GM19463 (cell line): Measurements from ENCODE around the gene RNASEH2B.

Experiments
- ATAC-seq: cut with Tn5 transposase; IDR thresholded peaks from one replicate; pipeline ENCODE4 v1.9.1; 2021; ENCODE audit warnings: mild to moderate bottlenecking, moderate library complexity; ENCODE audit not compliant: unreplicated experiment

Gene RNASEH2B

DNA sequence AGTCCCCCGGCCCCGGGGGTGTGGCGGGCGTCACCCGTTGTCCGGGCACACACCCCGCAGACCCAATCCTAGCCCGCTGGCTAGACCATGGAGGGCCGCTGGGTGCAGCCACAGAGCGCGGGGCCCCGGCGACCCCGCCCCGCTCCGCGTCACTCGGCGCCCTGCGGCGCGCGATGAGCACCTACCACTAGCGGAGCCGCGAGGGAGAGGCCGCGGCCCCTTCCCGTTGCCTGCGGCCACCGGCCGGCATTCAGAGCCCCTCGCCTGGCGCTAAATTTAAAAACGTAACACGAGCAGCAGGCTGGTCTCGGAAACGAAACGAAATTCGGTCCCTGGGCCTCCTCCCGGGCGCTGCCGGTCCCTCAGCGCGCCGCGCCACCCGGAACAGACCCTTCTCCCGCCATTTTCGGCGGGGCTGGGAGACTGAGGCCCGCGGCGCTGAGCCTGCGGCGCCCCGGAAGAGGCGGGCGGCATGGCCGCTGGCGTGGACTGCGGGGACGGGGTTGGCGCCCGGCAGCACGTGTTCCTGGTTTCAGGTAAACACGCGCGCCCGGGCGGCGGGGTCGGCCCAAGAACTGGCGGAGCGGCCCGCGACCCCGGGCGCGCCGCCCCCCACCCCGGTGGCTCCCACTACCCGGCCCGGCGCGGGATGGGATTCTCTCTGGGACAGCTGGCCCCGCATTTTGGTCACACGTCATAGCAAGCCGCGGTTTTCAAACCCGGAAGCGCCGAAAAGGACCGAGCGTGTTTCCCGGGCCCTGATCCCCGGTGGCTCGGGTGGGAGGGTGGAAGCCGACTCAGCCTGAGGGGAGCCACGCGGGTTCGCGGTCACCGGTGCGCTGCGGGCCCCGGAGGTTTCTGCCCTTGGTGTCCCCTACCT lies at the start of gene RNASEH2B:
TSS of gene RNASEH2B (plus strand) at position 187 of the 880 bp plus-strand sequence. CDS start at position 473, 286 bp downstream.
- peak; percentile 75 for ATAC-seq

GRCh38 chr13:50864492-50864891 lies 45.1 kb upstream of the RNASEH2B start:
- ATAC-seq = no peak

DNA sequence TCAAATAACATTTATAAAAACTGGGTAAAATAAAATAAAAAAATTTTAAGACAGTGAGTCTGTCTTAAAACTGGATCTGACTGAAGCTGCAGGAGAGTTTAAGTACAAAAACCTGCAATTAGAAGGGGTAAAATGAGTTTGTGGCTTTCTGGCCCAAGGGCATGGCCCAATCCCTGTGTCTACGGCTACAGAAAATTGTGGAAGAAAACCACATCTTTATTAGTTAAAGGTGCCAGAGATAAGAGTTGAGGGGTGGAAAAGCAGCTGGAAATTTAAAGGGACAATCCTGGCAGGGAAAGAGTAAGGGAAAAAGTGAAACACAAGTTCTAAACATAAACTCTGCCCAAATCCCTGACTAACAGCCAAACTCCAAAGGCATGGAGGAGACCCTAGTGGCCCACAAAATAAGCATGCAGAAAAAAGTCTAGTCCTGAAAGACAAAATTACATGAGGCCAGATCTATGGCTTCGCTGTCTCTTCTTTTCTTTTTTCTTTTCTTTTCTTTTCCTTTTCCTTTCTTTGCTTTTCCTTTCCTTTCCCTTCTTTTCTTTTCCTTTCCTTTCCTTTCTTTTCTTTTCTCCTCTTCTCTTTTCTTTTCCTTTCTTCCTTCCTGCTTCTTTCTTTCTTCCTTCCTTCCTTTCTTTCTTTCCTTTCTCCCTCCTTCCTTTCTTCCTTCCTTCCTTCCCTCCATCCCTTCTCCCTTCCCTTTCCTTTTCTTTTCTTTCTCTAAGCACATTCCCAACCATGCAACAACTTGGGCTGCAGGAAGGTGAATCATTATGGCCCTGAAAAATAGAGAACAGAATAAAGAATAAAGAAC lies 42.6 kb upstream of the RNASEH2B start:
- no peak for ATAC-seq

DNA sequence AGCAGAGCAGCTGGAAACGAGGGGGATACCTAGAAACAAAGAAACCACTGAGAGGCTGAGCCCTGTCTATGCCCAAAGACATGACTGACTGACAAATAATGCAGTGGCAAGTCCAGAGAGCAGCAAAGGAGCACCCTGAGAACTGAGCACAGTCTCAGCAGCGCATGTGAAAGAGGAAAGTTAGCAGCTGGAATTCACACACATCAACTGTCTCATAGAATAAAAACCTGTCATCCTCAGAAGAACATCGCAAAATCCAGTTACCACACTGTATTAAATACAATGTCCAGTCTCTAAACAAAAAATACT lies 42.0 kb upstream of the RNASEH2B start:
- no peak for ATAC-seq

GRCh38 chr13:50871405-50871804 lies 38.2 kb upstream of the RNASEH2B start:
- no peak for ATAC-seq

- ATAC-seq = no peak
Observed at GRCh38 chr13:50873467-50873866, 36.1 kb upstream of the RNASEH2B start.

DNA sequence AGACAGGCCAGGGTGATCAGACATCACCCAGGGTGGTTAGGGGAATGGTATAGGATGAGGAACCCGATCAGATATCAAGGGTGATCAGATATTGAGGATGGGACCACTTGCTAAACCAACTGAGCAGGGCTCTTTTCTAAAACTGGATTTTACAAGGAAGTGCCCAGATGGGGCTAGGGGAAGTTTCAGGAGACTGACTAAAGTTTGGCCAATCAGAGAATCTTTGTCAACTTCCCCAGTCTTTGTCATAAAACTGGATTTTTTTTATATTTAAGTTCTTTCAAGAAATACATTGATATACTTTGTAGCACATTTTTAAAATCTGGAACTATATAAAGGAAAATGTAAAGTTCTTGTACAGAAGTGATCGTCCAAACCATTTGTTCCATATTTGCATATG lies 35.6 kb upstream of the RNASEH2B start:
- no peak for ATAC-seq

- no peak for ATAC-seq
Observed at GRCh38 chr13:50882816-50883435, 26.7 kb upstream of the RNASEH2B start.

DNA sequence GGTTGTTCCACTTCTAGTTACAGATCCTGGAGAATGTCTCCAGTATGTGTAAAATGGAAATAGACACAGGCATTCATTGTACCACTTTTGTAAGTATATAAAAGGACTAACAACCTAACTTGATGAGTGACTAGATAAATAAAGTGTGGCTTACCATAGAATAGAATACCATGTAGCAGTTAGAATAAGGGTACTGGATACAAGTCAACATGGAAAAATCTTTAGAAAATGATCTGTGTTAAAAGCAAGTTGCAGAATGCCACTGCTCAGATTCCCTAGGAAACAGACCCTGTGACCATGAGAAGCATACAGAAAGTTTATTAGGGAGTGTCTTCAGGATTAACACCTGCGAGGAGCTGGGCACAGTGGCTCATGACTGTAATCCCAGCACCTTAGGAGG lies 25.9 kb upstream of the RNASEH2B start:
- ATAC-seq = no peak

- ATAC-seq = no peak
Observed at GRCh38 chr13:50884265-50884664, 25.3 kb upstream of the RNASEH2B start.

DNA sequence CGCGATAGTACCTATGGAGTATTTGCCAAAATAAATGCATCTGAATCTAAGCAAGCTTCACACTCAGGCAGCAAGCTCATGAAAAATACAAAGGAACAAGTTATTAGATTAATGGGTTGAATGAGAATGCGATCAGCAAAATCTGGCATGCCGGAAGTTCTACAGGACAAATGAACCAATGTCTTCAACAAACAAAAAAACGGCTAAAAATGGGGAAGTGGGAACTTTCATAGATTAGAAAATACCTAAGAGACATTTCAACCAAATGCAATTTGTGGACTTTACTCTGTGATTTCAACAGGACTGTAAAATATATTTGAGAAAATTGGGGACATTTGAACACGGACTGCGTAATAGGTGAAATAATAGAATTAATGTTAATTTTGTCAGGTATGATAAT lies 22.4 kb upstream of the RNASEH2B start:
- ATAC-seq = no peak

DNA sequence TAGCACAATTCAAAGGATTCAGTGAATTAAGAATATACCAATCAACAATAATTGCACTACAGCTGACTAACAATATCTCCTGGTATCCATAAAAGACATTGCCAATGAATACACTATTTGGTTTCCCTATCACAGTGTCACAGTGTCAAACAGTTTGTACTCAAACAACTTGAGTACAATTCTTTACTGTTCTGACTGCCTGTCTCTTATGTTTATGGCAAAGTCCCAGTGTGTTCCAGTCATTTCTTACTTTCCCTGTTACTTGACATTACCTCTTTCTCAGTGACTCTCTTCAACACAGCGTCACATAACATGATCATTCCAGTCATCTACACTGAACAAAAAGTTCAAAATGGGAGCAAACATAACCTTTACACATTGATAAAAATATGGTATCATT lies 21.2 kb upstream of the RNASEH2B start:
- no peak for ATAC-seq

DNA sequence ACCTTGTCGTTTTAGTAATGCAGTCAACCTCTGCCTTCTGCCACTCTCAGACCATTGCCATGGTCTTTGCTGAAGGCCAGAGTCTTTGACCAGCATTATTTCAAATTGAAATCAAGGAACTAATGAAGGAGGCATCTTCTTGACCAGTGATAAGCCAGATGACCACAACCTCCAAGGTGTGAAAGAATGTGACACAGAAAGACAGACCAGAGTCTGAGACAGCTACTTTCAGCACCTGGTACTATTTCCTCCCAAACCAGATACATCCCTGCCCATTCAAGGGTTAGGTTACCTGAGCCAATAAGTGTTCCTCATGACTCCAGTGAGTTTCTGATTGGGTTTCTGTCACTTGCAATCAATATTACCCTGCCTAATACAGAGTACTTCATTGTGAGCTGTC lies 20.3 kb upstream of the RNASEH2B start:
- ATAC-seq = no peak

DNA sequence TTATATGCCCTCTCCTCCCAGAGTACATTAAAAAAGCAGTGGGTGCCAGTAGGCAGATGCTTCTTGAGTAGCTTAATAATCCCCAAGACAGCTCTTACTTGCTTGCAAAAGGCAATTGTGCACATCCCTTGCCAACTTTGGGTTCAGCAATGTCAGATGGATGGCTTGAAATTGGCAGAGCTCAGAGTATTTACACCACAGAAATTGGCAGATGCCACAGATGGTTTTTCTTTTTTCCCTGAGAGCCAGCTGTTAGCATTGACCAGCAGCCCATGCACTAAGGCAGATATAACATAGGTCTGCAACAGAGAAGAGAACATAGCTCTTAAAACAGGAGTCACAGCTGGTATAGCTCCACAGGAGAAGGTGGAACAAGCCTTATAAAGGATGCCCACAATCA lies 18.4 kb upstream of the RNASEH2B start:
- no peak for ATAC-seq

- ATAC-seq = peak; percentile 37
Observed at GRCh38 chr13:50892210-50892944, 17.2 kb upstream of the RNASEH2B start.

- ATAC-seq = peak; percentile 74
Observed at GRCh38 chr13:50893211-50893852, 16.3 kb upstream of the RNASEH2B start.

- ATAC-seq = no peak
Observed at GRCh38 chr13:50894012-50894411, 15.6 kb upstream of the RNASEH2B start.

DNA sequence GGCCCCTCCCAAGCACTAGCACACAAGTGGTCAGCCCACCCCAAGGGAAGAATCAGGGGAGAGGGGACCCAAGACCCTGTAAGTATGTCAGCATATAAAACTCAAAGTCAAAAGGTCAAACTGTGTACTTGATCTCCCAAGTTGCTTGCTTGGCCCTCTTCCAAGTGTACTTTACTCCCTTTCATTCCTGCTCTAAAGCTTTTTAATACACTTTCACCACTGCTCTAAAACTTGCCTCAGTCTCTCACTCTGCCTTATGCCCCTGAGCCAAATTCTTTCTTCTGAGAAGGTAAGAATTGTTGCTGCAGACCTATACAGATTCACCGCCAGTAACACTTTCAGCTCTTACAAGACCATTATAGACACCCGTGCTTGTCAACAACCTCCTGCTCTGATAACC lies 15.1 kb upstream of the RNASEH2B start:
- no peak for ATAC-seq

- no peak for ATAC-seq
Observed at GRCh38 chr13:50898338-50898737, 11.3 kb upstream of the RNASEH2B start.

DNA sequence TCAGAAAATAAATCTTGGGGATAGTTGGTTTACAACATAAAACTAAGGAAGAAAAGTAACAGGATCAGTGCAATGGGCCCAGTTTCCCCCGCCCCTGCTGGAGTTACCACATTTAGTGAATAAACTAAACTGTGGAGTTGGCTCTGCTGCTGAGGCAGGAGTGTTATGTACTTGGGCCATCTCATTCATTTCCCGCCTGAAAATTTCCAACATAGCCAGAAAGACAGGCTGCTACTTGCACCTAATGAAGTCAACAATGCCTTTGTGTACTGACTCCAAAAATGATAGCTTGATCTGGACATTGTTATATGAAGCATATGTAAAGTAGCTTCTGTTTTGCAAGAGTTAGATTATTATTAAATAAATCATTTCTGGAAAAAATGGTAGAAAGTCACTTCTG lies 7.9 kb upstream of the RNASEH2B start:
- no peak for ATAC-seq

- ATAC-seq = no peak
Observed at GRCh38 chr13:50905256-50905655, 4.3 kb upstream of the RNASEH2B start.
